Left lung (tissue), 10 donors: ENCODE measurements around the gene TMEM41A. TPM values are rescaled to one million over a fixed set of nuclear protein-coding genes. Genes with fewer than 3 reads are reported as not detected.
"Not testable (repeated sequence)": the region's sequence is repeated elsewhere in the genome, so short reads cannot be mapped to it uniquely, and the experiment has no call there.

Experiments used
- ATAC-seq: fragments of 200-7000 bp; cut with Tn5 transposase; one replicate; pipeline ENCODE4 v1.9.1; 2020; ENCODE audit warnings: moderate library complexity
- DNase-seq, 4 donors: peaks; one replicate each; pipeline ENCODE4 v3.0.0-alpha.2; 2013 to 2020
- H3K27ac ChIP-seq, 2 donors: fragments of 200-600 bp; sonication (generic) in 1 of 2; one replicate each; pipeline versions ENCODE4 v1.5.0 to v1.8.0; 2020 to 2021
- H3K27me3 ChIP-seq, 2 donors: fragments of 200-600 bp; sonication (generic) in 1 of 2; one replicate each; pipeline versions ENCODE4 v1.5.0 to v1.8.0; 2020 to 2021
- H3K36me3 ChIP-seq, 2 donors: fragments of 200-600 bp; sonication (generic) in 1 of 2; one replicate each; pipeline versions ENCODE4 v1.5.0 to v1.8.0; 2020 to 2021
- H3K4me1 ChIP-seq, 2 donors: fragments of 200-600 bp; one replicate each; pipeline ENCODE4 v1.8.0; 2021
- H3K4me3 ChIP-seq, 2 donors: fragments of 200-600 bp; sonication (generic) in 1 of 2; one replicate each; pipeline versions ENCODE4 v1.5.0 to v1.8.0; 2020 to 2021; ENCODE audit warnings: mild to moderate bottlenecking in 1 of 2
- H3K9me3 ChIP-seq, 2 donors: fragments of 200-600 bp; sonication (generic) in 1 of 2; one replicate each; pipeline versions ENCODE4 v1.5.0 to v1.8.0; 2020 to 2021
- intact Hi-C, 2 donors: fragments of 100-400 bp; cut with DNase I; formaldehyde crosslinking; loops; one replicate each; pipeline versions ENCODE4 v1.11.2 to v1.14.2; 2022
- polyA plus RNA-seq, 6 donors: library from polyadenylated mRNA; unstranded; fragments of 120-200 nt; gene quantifications; one replicate each; pipeline ENCODE4 v1.2.1, GENCODE V29; 2013; ENCODE audit not compliant: insufficient read length in 6 of 6
- total RNA-seq, 2 donors: library from RNA; stranded (reverse); fragmentation: NEBNext Ultra II Directional; extraction: Animal tissue kit (Norgen Biotek cat#: 25700); gene quantifications; one replicate each; pipeline ENCODE4 v1.2.1, GENCODE V29; 2021
- TF ChIP-seq, protein P1 (sequence below), 2 donors: fragments of 200-600 bp; sonication (generic) in 1 of 2; IDR thresholded peaks; one replicate each; pipeline versions ENCODE4 v1.5.0 to v1.8.0; 2021; ENCODE audit warnings: antibody characterized with exemption in 2 of 2
- donor health status: DM: no; HTN: yes; CAD: no.
- donor health status: DM: no; HTN: no; CAD: no.

Gene TMEM41A
- total and polyA plus RNA-seq, 8 donors, result 26.3 to 52.2 (median 47.0) TPM

DNA sequence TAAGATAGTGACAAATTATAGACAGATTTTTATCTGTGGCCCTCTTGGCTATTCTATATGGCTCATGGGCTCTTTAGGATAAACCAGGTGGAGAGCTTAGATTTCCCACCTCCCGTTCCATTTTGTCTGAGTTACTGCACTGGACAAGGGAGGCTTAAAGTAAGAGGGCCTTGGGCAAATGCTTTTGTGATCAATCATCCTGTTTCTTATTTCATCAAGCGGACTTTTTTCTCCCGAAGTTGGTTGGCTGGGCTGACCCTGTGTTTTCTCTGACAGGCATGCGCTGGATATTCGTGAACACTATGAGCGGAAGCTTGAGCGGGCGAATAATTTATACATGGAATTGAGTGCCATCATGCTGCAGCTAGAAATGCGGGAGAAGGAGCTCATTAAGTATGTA lies 33.4 kb downstream of the TMEM41A start:
- Histone ChIP-seq H3K9me3 (no peaks in the 10 kb centered on the region), H3K27ac (no peak overlapping the region), H3K4me1 (no peaks in the 10 kb centered on the region), H3K27me3 (no peaks in the 10 kb centered on the region), H3K36me3 (peaks cover 0 to 49% of the 10 kb centered on the region in 2 donors), H3K4me3 (no peak overlapping the region)
- ATAC-seq (no peak), DNase-seq (no peak)
- TF ChIP-seq, protein P1, sequence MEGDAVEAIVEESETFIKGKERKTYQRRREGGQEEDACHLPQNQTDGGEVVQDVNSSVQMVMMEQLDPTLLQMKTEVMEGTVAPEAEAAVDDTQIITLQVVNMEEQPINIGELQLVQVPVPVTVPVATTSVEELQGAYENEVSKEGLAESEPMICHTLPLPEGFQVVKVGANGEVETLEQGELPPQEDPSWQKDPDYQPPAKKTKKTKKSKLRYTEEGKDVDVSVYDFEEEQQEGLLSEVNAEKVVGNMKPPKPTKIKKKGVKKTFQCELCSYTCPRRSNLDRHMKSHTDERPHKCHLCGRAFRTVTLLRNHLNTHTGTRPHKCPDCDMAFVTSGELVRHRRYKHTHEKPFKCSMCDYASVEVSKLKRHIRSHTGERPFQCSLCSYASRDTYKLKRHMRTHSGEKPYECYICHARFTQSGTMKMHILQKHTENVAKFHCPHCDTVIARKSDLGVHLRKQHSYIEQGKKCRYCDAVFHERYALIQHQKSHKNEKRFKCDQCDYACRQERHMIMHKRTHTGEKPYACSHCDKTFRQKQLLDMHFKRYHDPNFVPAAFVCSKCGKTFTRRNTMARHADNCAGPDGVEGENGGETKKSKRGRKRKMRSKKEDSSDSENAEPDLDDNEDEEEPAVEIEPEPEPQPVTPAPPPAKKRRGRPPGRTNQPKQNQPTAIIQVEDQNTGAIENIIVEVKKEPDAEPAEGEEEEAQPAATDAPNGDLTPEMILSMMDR (IDR thresholded peaks at IDR 0.05), result no peak
- intact Hi-C loops, result no loop called here

DNA sequence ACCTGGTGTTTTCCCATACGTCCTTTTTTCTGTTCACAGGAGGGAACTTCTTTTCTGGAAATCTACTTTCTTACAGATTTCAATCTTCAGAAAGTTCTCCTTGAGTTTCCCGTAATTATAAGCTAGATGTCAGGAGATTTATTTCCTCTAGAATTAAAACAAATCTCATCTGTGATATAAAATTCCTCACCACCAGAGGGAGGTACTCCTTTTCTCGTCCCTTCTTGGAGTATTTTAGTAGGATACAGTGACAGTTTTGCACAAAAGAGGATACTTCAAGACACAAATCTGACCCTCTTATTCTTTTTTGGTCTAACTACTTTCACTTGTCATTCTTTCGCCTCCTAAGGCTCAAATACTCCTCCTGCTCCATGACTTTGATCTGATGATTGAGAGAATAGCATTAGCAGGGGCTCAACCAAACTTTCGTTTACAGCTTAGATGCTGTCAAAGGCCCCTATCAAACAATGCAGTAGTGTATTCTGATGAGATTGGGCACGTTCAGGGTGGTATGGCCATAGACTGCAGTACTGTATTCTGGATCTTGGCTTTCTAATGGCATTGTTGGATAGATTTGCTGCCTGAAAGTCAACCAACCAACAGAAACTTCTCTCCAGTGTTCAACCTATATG lies 38.0 kb downstream of the TMEM41A start:
- ATAC-seq, result no peak
- TF ChIP-seq, protein P1 (IDR thresholded peaks at IDR 0.05), result no peak
- intact Hi-C loops, result no loop called here

DNA sequence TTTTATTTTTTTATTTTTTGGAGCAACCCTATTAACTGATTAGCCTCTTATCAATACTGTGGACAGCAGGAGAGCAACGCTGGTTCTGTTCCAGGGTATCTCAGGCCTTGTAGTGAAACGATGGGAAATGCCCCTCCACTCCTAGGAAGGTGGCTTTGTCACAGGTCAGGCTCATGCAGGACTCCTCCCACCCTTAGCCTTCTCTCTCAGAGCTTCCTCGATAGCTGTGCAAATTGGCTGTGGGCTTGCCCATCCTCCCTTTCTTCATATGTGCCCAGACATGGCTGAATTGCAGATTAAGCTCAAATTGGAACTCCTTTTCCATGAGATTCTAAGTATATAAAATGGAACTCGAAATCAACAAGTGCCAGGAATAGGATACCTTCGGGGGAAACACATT lies 38.5 kb downstream of the TMEM41A start:
- no peaks in the 10 kb centered on the region for H3K9me3 ChIP-seq
- H3K36me3 ChIP-seq, result peaks cover 0 to 14% of the 10 kb centered on the region in 2 donors
- H3K4me3 ChIP-seq, result no peak overlapping the region
- intact Hi-C loops, result no loop called here
- DNase-seq, result no peak
- H3K4me1 ChIP-seq, result no peaks in the 10 kb centered on the region
- H3K27me3 ChIP-seq, result no peaks in the 10 kb centered on the region
- TF ChIP-seq, protein P1 (IDR thresholded peaks at IDR 0.05), result no peak
- ATAC-seq, result no peak
- no peak overlapping the region for H3K27ac ChIP-seq

More for the DNA sequence above, 38.0 kb downstream of the TMEM41A start:
- H3K4me3 ChIP-seq, result no peak overlapping the region
- H3K4me1 ChIP-seq, result no peaks in the 10 kb centered on the region
- H3K27ac ChIP-seq, result no peak overlapping the region
- no peaks in the 10 kb centered on the region for H3K9me3 ChIP-seq
- peaks cover 0 to 19% of the 10 kb centered on the region in 2 donors for H3K36me3 ChIP-seq
- H3K27me3 ChIP-seq, result no peaks in the 10 kb centered on the region
- DNase-seq, result no peak

DNA sequence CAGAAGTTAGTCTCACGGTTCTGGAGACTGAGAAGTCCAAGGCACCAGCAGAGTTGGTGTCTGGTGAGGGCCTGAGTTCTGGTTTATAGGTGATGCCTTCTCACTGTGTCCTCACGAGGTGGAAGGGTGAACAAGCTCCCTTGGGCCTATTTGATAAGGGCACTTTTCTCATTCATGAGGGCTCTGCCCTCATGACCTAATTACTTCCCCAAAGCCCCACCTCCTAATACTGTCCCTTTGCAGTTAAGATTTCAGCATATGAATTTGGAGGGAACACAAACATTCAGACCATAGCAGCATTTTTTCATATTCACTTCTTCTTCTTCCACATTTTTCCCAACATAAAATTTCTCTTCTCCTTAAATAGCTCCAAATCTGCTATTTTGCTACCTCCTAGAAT lies 41.5 kb downstream of the TMEM41A start:
- no peak for DNase-seq
- H3K27me3 ChIP-seq, result no peaks in the 10 kb centered on the region
- ATAC-seq, result no peak
- peaks cover 0 to 4% of the 10 kb centered on the region in 2 donors for H3K36me3 ChIP-seq
- H3K27ac ChIP-seq, result no peak overlapping the region
- no peak overlapping the region for H3K4me3 ChIP-seq
- H3K9me3 ChIP-seq, result no peaks in the 10 kb centered on the region
- intact Hi-C loops, result no loop called here
- TF ChIP-seq, protein P1 (IDR thresholded peaks at IDR 0.05), result no peak
- H3K4me1 ChIP-seq, result no peaks in the 10 kb centered on the region

DNA sequence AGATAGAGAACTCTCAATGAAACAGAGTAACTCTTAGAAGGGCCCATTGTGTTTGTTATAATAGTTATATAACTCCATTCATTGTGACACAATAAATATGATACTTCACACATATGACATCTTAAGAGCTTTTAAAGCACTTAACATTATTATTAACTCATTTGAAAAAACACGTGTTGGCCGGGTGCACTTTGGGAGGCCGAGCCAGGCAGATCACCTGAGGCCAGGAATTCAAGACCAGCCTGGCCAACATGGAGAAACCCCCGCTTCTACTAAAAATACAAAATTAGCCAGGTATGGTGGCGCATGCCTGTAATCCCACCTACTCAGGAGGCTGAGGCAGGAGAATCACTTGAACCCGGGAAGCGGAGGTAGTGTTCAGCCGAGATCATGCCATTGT lies 47.4 kb downstream of the TMEM41A start:
- not testable (repeated sequence) for H3K27ac ChIP-seq
- peak; percentile 73 for ATAC-seq

DNA sequence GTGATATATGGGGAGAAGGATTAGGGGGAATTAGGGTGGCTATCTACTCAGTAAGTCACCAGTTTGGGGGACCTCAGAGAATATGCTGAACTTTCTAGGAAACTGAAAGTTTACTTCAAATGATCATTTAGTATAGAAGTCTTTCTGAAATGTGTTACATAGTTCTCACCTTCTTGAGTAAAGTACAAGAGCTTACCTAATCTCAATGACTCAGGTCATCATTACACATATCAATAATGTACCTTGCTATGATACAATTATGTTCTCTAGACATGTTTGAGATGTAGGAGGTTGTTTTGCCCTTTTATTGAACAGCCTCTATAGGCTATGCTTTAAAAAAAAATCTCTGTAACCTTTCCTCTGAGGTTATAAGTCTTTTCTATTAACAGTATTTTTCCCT lies 50.7 kb downstream of the TMEM41A start:
- TF ChIP-seq, protein P1 (IDR thresholded peaks at IDR 0.05), result no peak
- H3K27ac ChIP-seq, result no peak overlapping the region
- intact Hi-C loops, result no loop called here
- no peaks in the 10 kb centered on the region for H3K27me3 ChIP-seq
- no peak for DNase-seq
- H3K4me3 ChIP-seq, result no peak overlapping the region
- H3K4me1 ChIP-seq, result no peaks in the 10 kb centered on the region
- no peaks in the 10 kb centered on the region for H3K9me3 ChIP-seq
- no peak for ATAC-seq
- peaks cover 0 to 13% of the 10 kb centered on the region in 2 donors for H3K36me3 ChIP-seq

More for the DNA sequence above, 47.4 kb downstream of the TMEM41A start:
- peaks cover 0 to 13% of the 10 kb centered on the region in 2 donors for H3K36me3 ChIP-seq
- H3K4me3 ChIP-seq, DNase-seq, H3K27me3 ChIP-seq, H3K9me3 ChIP-seq, H3K4me1 ChIP-seq, intact Hi-C loops: not testable (repeated sequence)
